ENCODE results near the gene YIF1A.

YIF1A gene

GRCh38 chr11:66275984-66276612 lies 12.8 kb downstream of the YIF1A start:
- H3K4me1 ChIP-seq (ENCODE audit: control insufficient read depth, insufficient read depth, low read length): peaks cover 8% of the 10 kb centered on the region
- no peak overlapping the region for H3K9ac ChIP-seq (ENCODE audit: low read length in 2 of 2)
- no peak overlapping the region for H3K4me3 ChIP-seq (ENCODE audit: low read length in 2 of 2)
- no peaks in the 10 kb centered on the region for H3K9me3 ChIP-seq (ENCODE audit: control insufficient read depth in 2 of 2, low read length in 2 of 2)
- H3K27me3 ChIP-seq (ENCODE audit: control insufficient read depth in 1 of 2, insufficient read depth in 2 of 2, low read length in 2 of 2): no peaks in the 10 kb centered on the region
- H3K36me3 ChIP-seq (ENCODE audit: control insufficient read depth in 2 of 2, insufficient read depth in 2 of 2, low read length in 2 of 2): peaks cover 42 to 44% of the 10 kb centered on the region in 2 donors
- no peak overlapping the region for H3K27ac ChIP-seq (ENCODE audit: low read length)

- peaks cover 10% of the 10 kb centered on the region for H3K4me1 ChIP-seq (ENCODE audit: control insufficient read depth, insufficient read depth, low read length)
- H3K27me3 ChIP-seq (ENCODE audit: control insufficient read depth in 1 of 2, insufficient read depth in 2 of 2, low read length in 2 of 2): no peaks in the 10 kb centered on the region
- H3K4me3 ChIP-seq (ENCODE audit: low read length in 2 of 2): no peak overlapping the region
- peaks cover 44% of the 10 kb centered on the region in 2 donors for H3K36me3 ChIP-seq (ENCODE audit: control insufficient read depth in 2 of 2, insufficient read depth in 2 of 2, low read length in 2 of 2)
- H3K9ac ChIP-seq (ENCODE audit: low read length in 2 of 2): no peak overlapping the region
- H3K27ac ChIP-seq (ENCODE audit: low read length): no peak overlapping the region
- no peaks in the 10 kb centered on the region for H3K9me3 ChIP-seq (ENCODE audit: control insufficient read depth in 2 of 2, low read length in 2 of 2)
Measured at GRCh38 chr11:66275396-66275795, 13.5 kb downstream of the YIF1A start.

- Histone ChIP-seq H3K4me1 (ENCODE audit: control insufficient read depth, insufficient read depth, low read length) (peaks cover 21% of the 10 kb centered on the region), H3K9ac (ENCODE audit: low read length in 2 of 2) (no peak overlapping the region), H3K9me3 (ENCODE audit: control insufficient read depth in 2 of 2, low read length in 2 of 2) (no peaks in the 10 kb centered on the region), H3K4me3 (ENCODE audit: low read length in 2 of 2) (no peak overlapping the region), H3K27ac (ENCODE audit: low read length) (no peak overlapping the region), H3K36me3 (ENCODE audit: control insufficient read depth in 2 of 2, insufficient read depth in 2 of 2, low read length in 2 of 2) (peaks cover 44% of the 10 kb centered on the region in 2 donors), H3K27me3 (ENCODE audit: control insufficient read depth in 1 of 2, insufficient read depth in 2 of 2, low read length in 2 of 2) (no peaks in the 10 kb centered on the region)
Measured at GRCh38 chr11:66274219-66274618, 14.7 kb downstream of the YIF1A start.

- Histone ChIP-seq H3K9ac (ENCODE audit: low read length in 2 of 2) (no peak overlapping the region), H3K9me3 (ENCODE audit: control insufficient read depth in 2 of 2, low read length in 2 of 2) (no peaks in the 10 kb centered on the region), H3K27ac (ENCODE audit: low read length) (no peak overlapping the region), H3K27me3 (ENCODE audit: control insufficient read depth in 1 of 2, insufficient read depth in 2 of 2, low read length in 2 of 2) (no peaks in the 10 kb centered on the region), H3K4me1 (ENCODE audit: control insufficient read depth, insufficient read depth, low read length) (peaks cover 24% of the 10 kb centered on the region), H3K4me3 (ENCODE audit: low read length in 2 of 2) (no peak overlapping the region), H3K36me3 (ENCODE audit: control insufficient read depth in 2 of 2, insufficient read depth in 2 of 2, low read length in 2 of 2) (peaks cover 44% of the 10 kb centered on the region in 2 donors)
Measured at GRCh38 chr11:66272596-66272995, 16.3 kb downstream of the YIF1A start.

- H3K9ac ChIP-seq (ENCODE audit: low read length in 2 of 2): no peak overlapping the region
- H3K4me3 ChIP-seq (ENCODE audit: low read length in 2 of 2): no peak overlapping the region
- peaks cover 44% of the 10 kb centered on the region in 2 donors for H3K36me3 ChIP-seq (ENCODE audit: control insufficient read depth in 2 of 2, insufficient read depth in 2 of 2, low read length in 2 of 2)
- H3K4me1 ChIP-seq (ENCODE audit: control insufficient read depth, insufficient read depth, low read length): peaks cover 26% of the 10 kb centered on the region
- no peak overlapping the region for H3K27ac ChIP-seq (ENCODE audit: low read length)
- no peaks in the 10 kb centered on the region for H3K27me3 ChIP-seq (ENCODE audit: control insufficient read depth in 1 of 2, insufficient read depth in 2 of 2, low read length in 2 of 2)
- no peaks in the 10 kb centered on the region for H3K9me3 ChIP-seq (ENCODE audit: control insufficient read depth in 2 of 2, low read length in 2 of 2)
Measured at GRCh38 chr11:66271816-66272215, 17.1 kb downstream of the YIF1A start.

- Histone ChIP-seq H3K27me3 (ENCODE audit: control insufficient read depth in 1 of 2, insufficient read depth in 2 of 2, low read length in 2 of 2) (no peaks in the 10 kb centered on the region), H3K27ac (ENCODE audit: low read length) (peak overlapping the region; percentile 98), H3K36me3 (ENCODE audit: control insufficient read depth in 2 of 2, insufficient read depth in 2 of 2, low read length in 2 of 2) (peaks cover 31 to 37% of the 10 kb centered on the region in 2 donors), H3K4me1 (ENCODE audit: control insufficient read depth, insufficient read depth, low read length) (peaks cover 39% of the 10 kb centered on the region), H3K9ac (ENCODE audit: low read length in 2 of 2) (peak overlapping the region; percentile 77 to 98), H3K4me3 (ENCODE audit: low read length in 2 of 2) (peak overlapping the region; percentile 54 to 91), H3K9me3 (ENCODE audit: control insufficient read depth in 2 of 2, low read length in 2 of 2) (no peaks in the 10 kb centered on the region)
Measured at GRCh38 chr11:66268952-66269905, 19.7 kb downstream of the YIF1A start.

- Histone ChIP-seq H3K27me3 (ENCODE audit: control insufficient read depth in 1 of 2, insufficient read depth in 2 of 2, low read length in 2 of 2) (no peaks in the 10 kb centered on the region), H3K27ac (ENCODE audit: low read length) (peak within 1 kb of the TSS; percentile 98), H3K4me1 (ENCODE audit: control insufficient read depth, insufficient read depth, low read length) (peaks cover 39% of the 10 kb centered on the region), H3K36me3 (ENCODE audit: control insufficient read depth in 2 of 2, insufficient read depth in 2 of 2, low read length in 2 of 2) (peaks cover 31% of the 10 kb centered on the region in 2 donors), H3K4me3 (ENCODE audit: low read length in 2 of 2) (peak within 1 kb of the TSS; percentile 77 to 91), H3K9ac (ENCODE audit: low read length in 2 of 2) (peak within 1 kb of the TSS; percentile 77 to 98), H3K9me3 (ENCODE audit: control insufficient read depth in 2 of 2, low read length in 2 of 2) (no peaks in the 10 kb centered on the region)
Measured at GRCh38 chr11:66268244-66268951, 20.5 kb downstream of the YIF1A start, which contains the start of gene RAB1B. TSS of gene RAB1B (plus strand) at chr11:66268639. CDS start at chr11:66268680, 41 bp downstream.

- peaks cover 30% of the 10 kb centered on the region in 2 donors for H3K36me3 ChIP-seq (ENCODE audit: control insufficient read depth in 2 of 2, insufficient read depth in 2 of 2, low read length in 2 of 2)
- no peaks in the 10 kb centered on the region for H3K27me3 ChIP-seq (ENCODE audit: control insufficient read depth in 1 of 2, insufficient read depth in 2 of 2, low read length in 2 of 2)
- H3K27ac ChIP-seq (ENCODE audit: low read length): peak overlapping the region; percentile 98
- peak overlapping the region; percentile 77 to 98 for H3K9ac ChIP-seq (ENCODE audit: low read length in 2 of 2)
- peak overlapping the region; percentile 77 to 91 for H3K4me3 ChIP-seq (ENCODE audit: low read length in 2 of 2)
- no peaks in the 10 kb centered on the region for H3K9me3 ChIP-seq (ENCODE audit: control insufficient read depth in 2 of 2, low read length in 2 of 2)
- H3K4me1 ChIP-seq (ENCODE audit: control insufficient read depth, insufficient read depth, low read length): peaks cover 39% of the 10 kb centered on the region
Measured at GRCh38 chr11:66267379-66268243, 21.3 kb downstream of the YIF1A start.

- H3K9me3 ChIP-seq (ENCODE audit: control insufficient read depth in 2 of 2, low read length in 2 of 2): no peaks in the 10 kb centered on the region
- H3K36me3 ChIP-seq (ENCODE audit: control insufficient read depth in 2 of 2, insufficient read depth in 2 of 2, low read length in 2 of 2): peaks cover 27 to 30% of the 10 kb centered on the region in 2 donors
- peaks cover 39% of the 10 kb centered on the region for H3K4me1 ChIP-seq (ENCODE audit: control insufficient read depth, insufficient read depth, low read length)
- peak overlapping the region; percentile 72 to 74 for H3K9ac ChIP-seq (ENCODE audit: low read length in 2 of 2)
- peak overlapping the region; percentile 98 for H3K27ac ChIP-seq (ENCODE audit: low read length)
- H3K27me3 ChIP-seq (ENCODE audit: control insufficient read depth in 1 of 2, insufficient read depth in 2 of 2, low read length in 2 of 2): no peaks in the 10 kb centered on the region
- H3K4me3 ChIP-seq (ENCODE audit: low read length in 2 of 2): peak overlapping the region; percentile 77 to 81
Measured at GRCh38 chr11:66267039-66267378, 21.9 kb downstream of the YIF1A start.

Data from stomach smooth muscle (tissue), 2 donors.